Progenitor cell of endocrine pancreas (in vitro differentiated cells): ENCODE data around the gene EGFR. TPM values are rescaled to one million over a fixed set of nuclear protein-coding genes. Genes with fewer than 3 reads are reported as not detected.
A peak's percentile ranks its signal among the peaks of the same experiment; 100 is the strongest.

Experiments used
- DNase-seq: peaks from one replicate; pipeline ENCODE4 v3.0.0; 2021; ENCODE audit warnings: low spot score; ENCODE audit not compliant: unreplicated experiment
- H3K27ac Mint-ChIP-seq: 2 replicates; pipeline ENCODE4 v1.8.0; 2021; ENCODE audit warnings: mild to moderate bottlenecking, moderate library complexity, mixed read lengths
- H3K27me3 Mint-ChIP-seq: 2 replicates; pipeline ENCODE4 v1.8.0; 2021; ENCODE audit warnings: mixed read lengths
- H3K36me3 Mint-ChIP-seq: 2 replicates; pipeline ENCODE4 v1.8.0; 2022; ENCODE audit warnings: mixed read lengths; ENCODE audit not compliant: insufficient read depth
- H3K4me1 Mint-ChIP-seq: 2 replicates; pipeline ENCODE4 v1.8.0; 2021; ENCODE audit warnings: low read depth, mixed read lengths
- H3K4me3 Mint-ChIP-seq: 2 replicates; pipeline ENCODE4 v1.8.0; 2021; ENCODE audit warnings: low read depth, mild to moderate bottlenecking, moderate library complexity, mixed read lengths
- H3K9me3 Mint-ChIP-seq: 2 replicates; pipeline ENCODE4 v1.8.0; 2021; ENCODE audit warnings: low read depth, mixed read lengths
- total RNA-seq: library from RNA; stranded (reverse); gene quantifications from 2 replicates; pipeline ENCODE4 v1.2.1, GENCODE V29; 2021
- TF ChIP-seq, protein P1 (sequence below): fragments of 200-600 bp; sonication (generic); IDR thresholded peaks from one replicate; pipeline ENCODE4 v1.5.0; 2021; ENCODE audit warnings: antibody characterized with exemption, mild to moderate bottlenecking; ENCODE audit not compliant: unreplicated experiment

EGFR gene
- total RNA-seq, 1 donor from 2014 or later = 43.8 TPM

GRCh38 chr7:55063633-55064032 lies 44.8 kb downstream of the EGFR start:
- no peak for DNase-seq
- Mint-ChIP-seq H3K9me3 (no peaks in the 10 kb centered on the region), H3K4me3 (no peak overlapping the region), H3K27ac (peak overlapping the region; percentile 16), H3K36me3 (peaks cover 3% of the 10 kb centered on the region), H3K4me1 (peaks cover 29% of the 10 kb centered on the region), H3K27me3 (no peaks in the 10 kb centered on the region)
- TF ChIP-seq, protein P1, sequence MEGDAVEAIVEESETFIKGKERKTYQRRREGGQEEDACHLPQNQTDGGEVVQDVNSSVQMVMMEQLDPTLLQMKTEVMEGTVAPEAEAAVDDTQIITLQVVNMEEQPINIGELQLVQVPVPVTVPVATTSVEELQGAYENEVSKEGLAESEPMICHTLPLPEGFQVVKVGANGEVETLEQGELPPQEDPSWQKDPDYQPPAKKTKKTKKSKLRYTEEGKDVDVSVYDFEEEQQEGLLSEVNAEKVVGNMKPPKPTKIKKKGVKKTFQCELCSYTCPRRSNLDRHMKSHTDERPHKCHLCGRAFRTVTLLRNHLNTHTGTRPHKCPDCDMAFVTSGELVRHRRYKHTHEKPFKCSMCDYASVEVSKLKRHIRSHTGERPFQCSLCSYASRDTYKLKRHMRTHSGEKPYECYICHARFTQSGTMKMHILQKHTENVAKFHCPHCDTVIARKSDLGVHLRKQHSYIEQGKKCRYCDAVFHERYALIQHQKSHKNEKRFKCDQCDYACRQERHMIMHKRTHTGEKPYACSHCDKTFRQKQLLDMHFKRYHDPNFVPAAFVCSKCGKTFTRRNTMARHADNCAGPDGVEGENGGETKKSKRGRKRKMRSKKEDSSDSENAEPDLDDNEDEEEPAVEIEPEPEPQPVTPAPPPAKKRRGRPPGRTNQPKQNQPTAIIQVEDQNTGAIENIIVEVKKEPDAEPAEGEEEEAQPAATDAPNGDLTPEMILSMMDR = no peak

GRCh38 chr7:55065079-55065478 lies 46.3 kb downstream of the EGFR start:
- TF ChIP-seq, protein P1 = no peak
- no peak overlapping the region for H3K4me3 Mint-ChIP-seq
- no peaks in the 10 kb centered on the region for H3K9me3 Mint-ChIP-seq
- peaks cover 41% of the 10 kb centered on the region for H3K4me1 Mint-ChIP-seq
- H3K27ac Mint-ChIP-seq = peak overlapping the region; percentile 54
- DNase-seq = no peak
- peaks cover 4% of the 10 kb centered on the region for H3K36me3 Mint-ChIP-seq
- H3K27me3 Mint-ChIP-seq = no peaks in the 10 kb centered on the region

DNA sequence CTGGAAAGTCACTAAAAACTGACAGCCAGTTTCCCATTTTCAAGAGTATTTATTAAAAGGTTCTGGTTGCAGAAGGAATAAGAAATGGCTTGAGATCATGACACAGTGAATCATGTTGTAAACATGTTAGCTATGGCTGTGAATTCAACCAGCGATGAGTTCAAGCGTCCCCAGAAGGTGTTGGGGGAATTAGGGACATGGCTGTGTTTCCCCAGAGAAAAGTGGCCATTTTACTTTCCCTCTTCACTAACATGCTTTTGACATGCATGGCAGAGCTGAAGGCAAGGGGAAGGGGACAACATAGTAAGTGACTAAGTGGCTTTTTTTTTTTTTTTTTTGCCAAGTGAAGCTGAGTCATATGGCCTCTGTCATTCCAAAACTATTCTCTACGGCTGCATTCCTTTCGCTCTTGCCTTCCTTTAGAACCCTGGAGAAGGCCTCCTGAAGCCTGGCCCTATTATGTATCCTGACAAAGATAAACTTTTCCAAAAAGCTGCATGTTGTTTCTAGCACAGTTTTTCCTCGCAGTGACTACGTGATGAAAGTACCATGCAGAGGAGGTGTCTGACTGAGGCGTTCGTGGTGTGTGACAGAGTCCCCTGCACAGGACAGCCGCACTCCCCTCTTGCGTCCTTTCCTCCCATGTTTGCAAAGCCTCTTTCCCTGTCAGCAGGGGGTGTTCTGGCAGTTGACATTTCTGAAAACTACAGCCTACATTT lies 46.9 kb downstream of the EGFR start:
- Mint-ChIP-seq H3K27me3 (no peaks in the 10 kb centered on the region), H3K36me3 (peaks cover 4% of the 10 kb centered on the region), H3K27ac (peak overlapping the region; percentile 97), H3K4me1 (peaks cover 47% of the 10 kb centered on the region), H3K9me3 (no peaks in the 10 kb centered on the region), H3K4me3 (no peak overlapping the region)
- DNase-seq = no peak
- TF ChIP-seq, protein P1 = no peak

- DNase-seq = no peak
- no peak overlapping the region for H3K4me3 Mint-ChIP-seq
- no peaks in the 10 kb centered on the region for H3K9me3 Mint-ChIP-seq
- H3K27ac Mint-ChIP-seq = peak overlapping the region; percentile 97
- H3K4me1 Mint-ChIP-seq = peaks cover 53% of the 10 kb centered on the region
- H3K27me3 Mint-ChIP-seq = no peaks in the 10 kb centered on the region
- peaks cover 4% of the 10 kb centered on the region for H3K36me3 Mint-ChIP-seq
- TF ChIP-seq, protein P1 = no peak
These were observed 47.7 kb downstream of the EGFR start for GRCh38 chr7:55066524-55066923.

DNA sequence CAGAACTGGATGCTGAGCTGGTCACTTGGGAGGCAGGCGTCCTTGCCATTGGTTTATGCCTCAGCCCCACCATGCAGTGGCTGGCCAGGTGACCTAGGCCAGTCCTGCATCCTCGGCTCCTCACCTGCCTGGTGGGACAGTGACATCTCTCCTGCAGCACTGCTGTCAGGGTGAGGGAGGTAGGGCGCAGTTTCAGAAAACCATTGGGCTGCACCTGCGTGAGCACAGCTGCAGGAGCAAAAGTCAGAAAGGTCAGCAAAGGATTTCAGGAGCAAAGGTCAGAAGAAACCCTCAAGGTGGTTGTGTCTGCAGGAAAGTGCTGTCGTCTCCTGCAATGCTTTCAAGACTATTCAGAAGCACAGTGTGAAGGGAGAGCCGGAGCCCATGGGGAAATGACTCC lies 48.1 kb downstream of the EGFR start:
- Mint-ChIP-seq H3K4me1 (peaks cover 56% of the 10 kb centered on the region), H3K27ac (peak overlapping the region; percentile 46), H3K36me3 (peaks cover 4% of the 10 kb centered on the region), H3K27me3 (no peaks in the 10 kb centered on the region), H3K9me3 (no peaks in the 10 kb centered on the region), H3K4me3 (no peak overlapping the region)
- DNase-seq = no peak
- TF ChIP-seq, protein P1 = no peak
